Activated CD8-positive, alpha-beta T cell treated with anti-CD3 and anti-CD28 coated beads, Interleukin-2, amount 10 ng/mL, durations not matched to agents 7 days and 5 days (primary cell): ENCODE measurements around the gene ANKRD31. TPM values are rescaled to one million over a fixed set of nuclear protein-coding genes. Genes with fewer than 3 reads are reported as not detected.
"Not testable (repeated sequence)": the region's sequence is repeated elsewhere in the genome, so short reads cannot be mapped to it uniquely, and the experiment has no call there.

Source experiments
- ATAC-seq: fragments of 150-1000 bp; cut with Tn5 transposase; one replicate; pipeline ENCODE4 v1.10.0; 2021; ENCODE audit warnings: moderate library complexity
- CTCF ChIA-PET: fragments of 350-600 bp; sonication (Branson Sonifier 250); formaldehyde crosslinking; loops from one replicate; lab custom pipeline; 2021; ENCODE audit warnings: antibody characterized with exemption; lab: Charles Lee
- POLR2A ChIA-PET: fragments of 350-600 bp; sonication (Branson Sonifier 250); formaldehyde crosslinking; loops from one replicate; lab custom pipeline; 2021; ENCODE audit warnings: antibody characterized with exemption; lab: Charles Lee
- DNase-seq: peaks from one replicate; pipeline ENCODE4 v3.0.0-alpha.2; 2020
- H3K27ac Mint-ChIP-seq: one replicate; pipeline ENCODE4 v1.8.0; 2021; ENCODE audit warnings: mild to moderate bottlenecking, mixed read lengths
- H3K27me3 Mint-ChIP-seq: one replicate; pipeline ENCODE4 v1.8.0; 2021; ENCODE audit warnings: low read depth, mixed read lengths
- H3K36me3 Mint-ChIP-seq: one replicate; pipeline ENCODE4 v1.8.0; 2021; ENCODE audit warnings: low read depth, mixed read lengths
- H3K4me1 Mint-ChIP-seq: one replicate; pipeline ENCODE4 v1.8.0; 2021; ENCODE audit warnings: low read depth, mixed read lengths
- H3K4me3 Mint-ChIP-seq: one replicate; pipeline ENCODE4 v1.8.0; 2021; ENCODE audit warnings: mild to moderate bottlenecking, mixed read lengths
- H3K9me3 Mint-ChIP-seq: one replicate; pipeline ENCODE4 v1.8.0; 2022; ENCODE audit warnings: mixed read lengths; ENCODE audit not compliant: insufficient read depth
- total RNA-seq, 2 experiments: library from RNA; stranded (reverse); gene quantifications; one replicate each; pipeline ENCODE4 v1.2.3, GENCODE V29; 2021

Gene ANKRD31
- total RNA-seq, 2 experiments from 2014 or later = 0.23 to 0.26 TPM

GRCh38 chr5:75189353-75189752, 47.3 kb downstream of the ANKRD31 start:
- POLR2A ChIA-PET = interaction anchor here (0.7 kb wide), 1 partner anchor 45 kb away, joined by 3 read pairs; no protein-coding TSS in a partner anchor

GRCh38 chr5:75185763-75186162, 50.9 kb downstream of the ANKRD31 start:
- peaks cover 2% of the 10 kb centered on the region for H3K4me1 Mint-ChIP-seq
- no peaks in the 10 kb centered on the region for H3K27me3 Mint-ChIP-seq
- ATAC-seq (no peak), DNase-seq (no peak)
- no peaks in the 10 kb centered on the region for H3K36me3 Mint-ChIP-seq
- POLR2A ChIA-PET = no interaction called here
- H3K4me3 Mint-ChIP-seq = no peak overlapping the region
- CTCF ChIA-PET = no interaction called here
- H3K27ac Mint-ChIP-seq = no peak overlapping the region
- peaks cover 5% of the 10 kb centered on the region for H3K9me3 Mint-ChIP-seq

More at GRCh38 chr5:75189353-75189752, 47.3 kb downstream of the ANKRD31 start:
- ATAC-seq (no peak), DNase-seq (no peak)
- Mint-ChIP-seq H3K4me1 (no peaks in the 10 kb centered on the region), H3K27ac (no peak overlapping the region), H3K36me3 (no peaks in the 10 kb centered on the region), H3K4me3 (no peak overlapping the region), H3K27me3 (no peaks in the 10 kb centered on the region), H3K9me3 (no peaks in the 10 kb centered on the region)
- CTCF ChIA-PET = no interaction called here

- H3K36me3 Mint-ChIP-seq, H3K9me3 Mint-ChIP-seq, CTCF ChIA-PET, H3K4me1 Mint-ChIP-seq, POLR2A ChIA-PET, H3K27me3 Mint-ChIP-seq, H3K4me3 Mint-ChIP-seq, ATAC-seq, DNase-seq, H3K27ac Mint-ChIP-seq: not testable (repeated sequence)
These were observed 60.7 kb downstream of the ANKRD31 start for GRCh38 chr5:75176009-75176408.

GRCh38 chr5:75174872-75175271, 61.8 kb downstream of the ANKRD31 start:
- POLR2A ChIA-PET, H3K4me3 Mint-ChIP-seq: not testable (repeated sequence)

GRCh38 chr5:75169516-75169915, 67.2 kb downstream of the ANKRD31 start:
- DNase-seq (no peak), ATAC-seq (no peak)
- Mint-ChIP-seq H3K27me3 (no peaks in the 10 kb centered on the region), H3K4me3 (no peak overlapping the region), H3K36me3 (no peaks in the 10 kb centered on the region), H3K27ac (no peak overlapping the region), H3K4me1 (no peaks in the 10 kb centered on the region), H3K9me3 (peaks cover 5% of the 10 kb centered on the region)
- CTCF ChIA-PET = interaction anchor here (1.0 kb wide), 1 partner anchor 116 kb away, joined by 4 read pairs; no protein-coding TSS in a partner anchor
- POLR2A ChIA-PET = no interaction called here

More at GRCh38 chr5:75174872-75175271, 61.8 kb downstream of the ANKRD31 start:
- DNase-seq, CTCF ChIA-PET, H3K36me3 Mint-ChIP-seq, H3K4me1 Mint-ChIP-seq, H3K27ac Mint-ChIP-seq, H3K9me3 Mint-ChIP-seq, ATAC-seq, H3K27me3 Mint-ChIP-seq: not testable (repeated sequence)

GRCh38 chr5:75168026-75168735, 68.5 kb downstream of the ANKRD31 start:
- ChIA-PET POLR2A (no interaction called here), CTCF (interaction anchor here (1.0 kb wide), 1 partner anchor 114 kb away, joined by 4 read pairs; no protein-coding TSS in a partner anchor)
- H3K36me3 Mint-ChIP-seq = no peaks in the 10 kb centered on the region
- H3K27ac Mint-ChIP-seq = no peak overlapping the region
- H3K9me3 Mint-ChIP-seq = no peaks in the 10 kb centered on the region
- DNase-seq = no peak
- no peaks in the 10 kb centered on the region for H3K27me3 Mint-ChIP-seq
- no peak for ATAC-seq
- H3K4me3 Mint-ChIP-seq = no peak overlapping the region
- H3K4me1 Mint-ChIP-seq = no peaks in the 10 kb centered on the region

- CTCF ChIA-PET = no interaction called here
- Mint-ChIP-seq H3K9me3 (no peaks in the 10 kb centered on the region), H3K27ac (no peak overlapping the region), H3K4me3 (no peak overlapping the region), H3K4me1 (no peaks in the 10 kb centered on the region), H3K36me3 (no peaks in the 10 kb centered on the region), H3K27me3 (no peaks in the 10 kb centered on the region)
- no peak for DNase-seq
- POLR2A ChIA-PET = no interaction called here
- no peak for ATAC-seq
These were observed 69.3 kb downstream of the ANKRD31 start for GRCh38 chr5:75167345-75167744.

GRCh38 chr5:75161508-75161907, 75.2 kb downstream of the ANKRD31 start:
- Mint-ChIP-seq H3K36me3 (peaks cover 14% of the 10 kb centered on the region), H3K9me3 (peaks cover 10% of the 10 kb centered on the region)
- CTCF ChIA-PET = not testable (repeated sequence)

GRCh38 chr5:75156585-75156984, 80.1 kb downstream of the ANKRD31 start:
- H3K9me3 Mint-ChIP-seq = peaks cover 17% of the 10 kb centered on the region
- no peak for ATAC-seq
- H3K27me3 Mint-ChIP-seq = no peaks in the 10 kb centered on the region
- no peaks in the 10 kb centered on the region for H3K4me1 Mint-ChIP-seq
- H3K36me3 Mint-ChIP-seq = peaks cover 13% of the 10 kb centered on the region
- ChIA-PET CTCF (interaction anchor here (1.1 kb wide), 1 partner anchor 80 kb away, joined by 3 read pairs; the partner anchor contains the start of gene ANKRD31), POLR2A (no interaction called here)
- no peak overlapping the region for H3K27ac Mint-ChIP-seq
- no peak overlapping the region for H3K4me3 Mint-ChIP-seq
- no peak for DNase-seq

More at GRCh38 chr5:75161508-75161907, 75.2 kb downstream of the ANKRD31 start:
- H3K27ac Mint-ChIP-seq, POLR2A ChIA-PET, H3K4me1 Mint-ChIP-seq, DNase-seq, ATAC-seq, H3K27me3 Mint-ChIP-seq, H3K4me3 Mint-ChIP-seq: not testable (repeated sequence)

- ChIA-PET CTCF (no interaction called here), POLR2A (no interaction called here)
- H3K4me1 Mint-ChIP-seq = peaks cover 5% of the 10 kb centered on the region
- peaks cover 12% of the 10 kb centered on the region for H3K9me3 Mint-ChIP-seq
- ATAC-seq (no peak), DNase-seq (no peak)
- no peaks in the 10 kb centered on the region for H3K27me3 Mint-ChIP-seq
- peaks cover 5% of the 10 kb centered on the region for H3K36me3 Mint-ChIP-seq
- H3K4me3 Mint-ChIP-seq = no peak overlapping the region
- H3K27ac Mint-ChIP-seq = no peak overlapping the region
These were observed 83.8 kb downstream of the ANKRD31 start for GRCh38 chr5:75152860-75153259.

- ChIA-PET CTCF (interaction anchor here (1.1 kb wide), 1 partner anchor 16 kb away, joined by 3 read pairs; no protein-coding TSS in a partner anchor), POLR2A (no interaction called here)
- peaks cover 12% of the 10 kb centered on the region for H3K9me3 Mint-ChIP-seq
- H3K27me3 Mint-ChIP-seq = no peaks in the 10 kb centered on the region
- no peak overlapping the region for H3K27ac Mint-ChIP-seq
- H3K4me3 Mint-ChIP-seq = no peak overlapping the region
- no peaks in the 10 kb centered on the region for H3K36me3 Mint-ChIP-seq
- DNase-seq (no peak), ATAC-seq (no peak)
- H3K4me1 Mint-ChIP-seq = peaks cover 5% of the 10 kb centered on the region
These were observed 88.6 kb downstream of the ANKRD31 start for GRCh38 chr5:75148051-75148450.

GRCh38 chr5:75142566-75143136, 94.0 kb downstream of the ANKRD31 start:
- no peak overlapping the region for H3K4me3 Mint-ChIP-seq
- ChIA-PET POLR2A (no interaction called here), CTCF (no interaction called here)
- H3K9me3 Mint-ChIP-seq = no peaks in the 10 kb centered on the region
- no peaks in the 10 kb centered on the region for H3K4me1 Mint-ChIP-seq
- no peaks in the 10 kb centered on the region for H3K27me3 Mint-ChIP-seq
- ATAC-seq (no peak), DNase-seq (no peak)
- H3K27ac Mint-ChIP-seq = no peak overlapping the region
- H3K36me3 Mint-ChIP-seq = no peaks in the 10 kb centered on the region
